Activated CD4-positive, alpha-beta T cell treated with anti-CD3 and anti-CD28 coated beads, Interleukin-2, Interleukin-4, amounts not matched to agents 100 ng/mL and 50 ng/mL, durations not matched to agents 16 hours and 8 hours (primary cell): ENCODE data around the gene AMOTL2.

Experiments used
- DNase-seq: peaks from one replicate; pipeline ENCODE4 v3.0.0-alpha.2; 2020; ENCODE audit warnings: low spot score

The AMOTL2 gene

GRCh38 chr3:134366221-134366927 is 7.9 kb downstream of the AMOTL2 start:
- DNase-seq, result no peak

GRCh38 chr3:134365766-134366065 is 8.5 kb downstream of the AMOTL2 start:
- no peak for DNase-seq

GRCh38 chr3:134364936-134365765 is 9.1 kb downstream of the AMOTL2 start:
- no peak for DNase-seq

GRCh38 chr3:134364061-134364935 is 9.9 kb downstream of the AMOTL2 start:
- DNase-seq, result no peak

GRCh38 chr3:134363381-134363755 is 10.9 kb downstream of the AMOTL2 start:
- DNase-seq, result no peak

GRCh38 chr3:134362670-134363380 is 11.4 kb downstream of the AMOTL2 start:
- DNase-seq, result no peak

GRCh38 chr3:134362221-134362620 is 12.0 kb downstream of the AMOTL2 start:
- no peak for DNase-seq

- no peak for DNase-seq
Observed at GRCh38 chr3:134361162-134361835, 12.9 kb downstream of the AMOTL2 start.

- no peak for DNase-seq
Observed at GRCh38 chr3:134360046-134360445, 14.2 kb downstream of the AMOTL2 start.

- DNase-seq, result no peak
Observed at GRCh38 chr3:134359121-134360010, 14.9 kb downstream of the AMOTL2 start.

GRCh38 chr3:134357914-134358811 is 16.1 kb downstream of the AMOTL2 start:
- peak; percentile 6 for DNase-seq

- DNase-seq, result no peak
Observed at GRCh38 chr3:134357261-134357913, 16.9 kb downstream of the AMOTL2 start.

- DNase-seq, result no peak
Observed at GRCh38 chr3:134356411-134357040, 17.7 kb downstream of the AMOTL2 start.

GRCh38 chr3:134355416-134355815 is 18.8 kb downstream of the AMOTL2 start:
- no peak for DNase-seq

- DNase-seq, result no peak
Observed at GRCh38 chr3:134354612-134355251, 19.5 kb downstream of the AMOTL2 start.

- no peak for DNase-seq
Observed at GRCh38 chr3:134353831-134354611, 20.2 kb downstream of the AMOTL2 start.
